Activated naive CD8-positive, alpha-beta T cell treated with anti-CD3 and anti-CD28 coated beads, Interleukin-2, amount 50 U/mL, for 24 hours (primary cell): ENCODE measurements around the gene TDP1.

Source experiments
- ATAC-seq: fragments of 150-1000 bp; cut with Tn5 transposase; one replicate; pipeline ENCODE4 v1.10.0; 2021
- DNase-seq: peaks from one replicate; pipeline ENCODE4 v3.0.0; 2021
- H3K27ac Mint-ChIP-seq: one replicate; pipeline ENCODE4 v1.8.0; 2021; ENCODE audit warnings: mild to moderate bottlenecking, mixed read lengths
- H3K27me3 Mint-ChIP-seq: one replicate; pipeline ENCODE4 v1.8.0; 2021; ENCODE audit warnings: mixed read lengths
- H3K36me3 Mint-ChIP-seq: one replicate; pipeline ENCODE4 v1.8.0; 2021; ENCODE audit warnings: low read depth, mixed read lengths
- H3K4me1 Mint-ChIP-seq: one replicate; pipeline ENCODE4 v1.8.0; 2021; ENCODE audit warnings: mixed read lengths
- H3K4me3 Mint-ChIP-seq: one replicate; pipeline ENCODE4 v1.8.0; 2021; ENCODE audit warnings: mild to moderate bottlenecking, moderate library complexity, mixed read lengths
- H3K9me3 Mint-ChIP-seq: one replicate; pipeline ENCODE4 v1.8.0; 2021; ENCODE audit warnings: mixed read lengths

TDP1 gene

GRCh38 chr14:89955745-89956660 lies at the start of gene TDP1:
Gene TDP1, plus strand, starts transcription at chr14:89955927. Its CDS starts 7,188 bp downstream, at chr14:89963115.
- Mint-ChIP-seq H3K27me3 (peaks cover 2% of the 10 kb centered on the region), H3K27ac (peak within 1 kb of the TSS; percentile 97), H3K4me1 (peaks cover 55% of the 10 kb centered on the region), H3K9me3 (peaks cover 5% of the 10 kb centered on the region), H3K4me3 (peak within 1 kb of the TSS; percentile 97), H3K36me3 (peaks cover 40% of the 10 kb centered on the region)
- peak; percentile 74 for ATAC-seq
- DNase-seq = peak; percentile 98

- Mint-ChIP-seq H3K27me3 (no peaks in the 10 kb centered on the region), H3K36me3 (no peaks in the 10 kb centered on the region), H3K27ac (no peak overlapping the region), H3K9me3 (no peaks in the 10 kb centered on the region), H3K4me3 (no peak overlapping the region), H3K4me1 (peaks cover 12% of the 10 kb centered on the region)
- DNase-seq (no peak), ATAC-seq (no peak)
Measured at GRCh38 chr14:89906000-89906399, 49.7 kb upstream of the TDP1 start.

- DNase-seq = no peak
- Mint-ChIP-seq H3K27ac (no peak overlapping the region), H3K9me3 (no peaks in the 10 kb centered on the region), H3K36me3 (no peaks in the 10 kb centered on the region), H3K27me3 (no peaks in the 10 kb centered on the region), H3K4me3 (no peak overlapping the region), H3K4me1 (peaks cover 12% of the 10 kb centered on the region)
- ATAC-seq = no peak
Measured at GRCh38 chr14:89907655-89908054, 48.1 kb upstream of the TDP1 start.

- Mint-ChIP-seq H3K27me3 (no peaks in the 10 kb centered on the region), H3K36me3 (no peaks in the 10 kb centered on the region), H3K4me3 (no peak overlapping the region), H3K27ac (no peak overlapping the region), H3K4me1 (peaks cover 4% of the 10 kb centered on the region), H3K9me3 (no peaks in the 10 kb centered on the region)
- DNase-seq = no peak
- ATAC-seq = no peak
Measured at GRCh38 chr14:89908712-89909450, 46.8 kb upstream of the TDP1 start.

GRCh38 chr14:89909586-89909985 lies 46.1 kb upstream of the TDP1 start:
- H3K9me3 Mint-ChIP-seq = no peaks in the 10 kb centered on the region
- no peak overlapping the region for H3K27ac Mint-ChIP-seq
- H3K4me3 Mint-ChIP-seq = no peak overlapping the region
- H3K27me3 Mint-ChIP-seq = no peaks in the 10 kb centered on the region
- peaks cover 2% of the 10 kb centered on the region for H3K4me1 Mint-ChIP-seq
- ATAC-seq (no peak), DNase-seq (no peak)
- H3K36me3 Mint-ChIP-seq = no peaks in the 10 kb centered on the region

- H3K4me1 Mint-ChIP-seq = peaks cover 4% of the 10 kb centered on the region
- no peaks in the 10 kb centered on the region for H3K27me3 Mint-ChIP-seq
- H3K9me3 Mint-ChIP-seq = no peaks in the 10 kb centered on the region
- no peaks in the 10 kb centered on the region for H3K36me3 Mint-ChIP-seq
- DNase-seq (no peak), ATAC-seq (no peak)
- no peak overlapping the region for H3K4me3 Mint-ChIP-seq
- no peak overlapping the region for H3K27ac Mint-ChIP-seq
Measured at GRCh38 chr14:89910691-89911009, 45.1 kb upstream of the TDP1 start.

- H3K27ac Mint-ChIP-seq = no peak overlapping the region
- H3K9me3 Mint-ChIP-seq = no peaks in the 10 kb centered on the region
- H3K27me3 Mint-ChIP-seq = no peaks in the 10 kb centered on the region
- peaks cover 3% of the 10 kb centered on the region for H3K4me1 Mint-ChIP-seq
- ATAC-seq (no peak), DNase-seq (no peak)
- H3K36me3 Mint-ChIP-seq = no peaks in the 10 kb centered on the region
- no peak overlapping the region for H3K4me3 Mint-ChIP-seq
Measured at GRCh38 chr14:89911010-89911919, 44.5 kb upstream of the TDP1 start.

- DNase-seq (no peak), ATAC-seq (no peak)
- H3K4me1 Mint-ChIP-seq = peaks cover 3% of the 10 kb centered on the region
- no peaks in the 10 kb centered on the region for H3K9me3 Mint-ChIP-seq
- H3K27ac Mint-ChIP-seq = no peak overlapping the region
- no peaks in the 10 kb centered on the region for H3K36me3 Mint-ChIP-seq
- H3K27me3 Mint-ChIP-seq = peaks cover 2% of the 10 kb centered on the region
- H3K4me3 Mint-ChIP-seq = no peak overlapping the region
Measured at GRCh38 chr14:89912221-89912620, 43.5 kb upstream of the TDP1 start.

GRCh38 chr14:89912667-89913211 lies 43.0 kb upstream of the TDP1 start:
- no peak overlapping the region for H3K4me3 Mint-ChIP-seq
- no peaks in the 10 kb centered on the region for H3K36me3 Mint-ChIP-seq
- H3K4me1 Mint-ChIP-seq = peaks cover 3% of the 10 kb centered on the region
- ATAC-seq = peak; percentile 43
- no peak for DNase-seq
- H3K27ac Mint-ChIP-seq = no peak overlapping the region
- H3K9me3 Mint-ChIP-seq = no peaks in the 10 kb centered on the region
- peaks cover 2% of the 10 kb centered on the region for H3K27me3 Mint-ChIP-seq

- Mint-ChIP-seq H3K27ac (no peak overlapping the region), H3K4me3 (no peak overlapping the region), H3K9me3 (no peaks in the 10 kb centered on the region), H3K27me3 (peaks cover 2% of the 10 kb centered on the region), H3K36me3 (no peaks in the 10 kb centered on the region), H3K4me1 (peaks cover 3% of the 10 kb centered on the region)
- ATAC-seq (no peak), DNase-seq (peak; percentile 60)
Measured at GRCh38 chr14:89915114-89915878, 40.4 kb upstream of the TDP1 start.

- ATAC-seq = no peak
- H3K27ac Mint-ChIP-seq = no peak overlapping the region
- no peaks in the 10 kb centered on the region for H3K9me3 Mint-ChIP-seq
- H3K27me3 Mint-ChIP-seq = peaks cover 2% of the 10 kb centered on the region
- no peak for DNase-seq
- no peaks in the 10 kb centered on the region for H3K36me3 Mint-ChIP-seq
- peaks cover 18% of the 10 kb centered on the region for H3K4me1 Mint-ChIP-seq
- no peak overlapping the region for H3K4me3 Mint-ChIP-seq
Measured at GRCh38 chr14:89918721-89919120, 37.0 kb upstream of the TDP1 start.

GRCh38 chr14:89920056-89920455 lies 35.7 kb upstream of the TDP1 start:
- DNase-seq = no peak
- Mint-ChIP-seq H3K27ac (no peak overlapping the region), H3K9me3 (no peaks in the 10 kb centered on the region), H3K4me3 (no peak overlapping the region), H3K4me1 (peaks cover 17% of the 10 kb centered on the region), H3K27me3 (peaks cover 2% of the 10 kb centered on the region), H3K36me3 (no peaks in the 10 kb centered on the region)
- no peak for ATAC-seq

- Mint-ChIP-seq H3K36me3 (no peaks in the 10 kb centered on the region), H3K27me3 (peaks cover 2% of the 10 kb centered on the region), H3K4me3 (no peak overlapping the region), H3K9me3 (no peaks in the 10 kb centered on the region), H3K4me1 (peaks cover 15% of the 10 kb centered on the region), H3K27ac (no peak overlapping the region)
- no peak for DNase-seq
- ATAC-seq = no peak
Measured at GRCh38 chr14:89921346-89921745, 34.4 kb upstream of the TDP1 start.
